HepG2 (cell line): ENCODE results near the gene MSMP. TPM values are rescaled to one million over a fixed set of nuclear protein-coding genes. Genes with fewer than 3 reads are reported as not detected.

Source experiments
- ARID3A ChIP-seq: IDR thresholded peaks from 2 replicates; pipeline ENCODE4 v1.6.1; 2012; ENCODE audit warnings: low read depth, low read length, improper control_type of control experiment
- ATF5 ChIP-seq: sonication (generic); formaldehyde crosslinking; IDR thresholded peaks from 2 replicates; pipeline ENCODE4 v1.4.0; 2020; ENCODE audit warnings: mild to moderate bottlenecking, low read depth, missing genetic modification reagents
- CENPX ChIP-seq: sonication (generic); formaldehyde crosslinking; IDR thresholded peaks from 2 replicates; pipeline ENCODE4 v1.9.0; 2021; ENCODE audit warnings: mild to moderate bottlenecking, missing genetic modification reagents, moderate library complexity
- HNF4G ChIP-seq, 2 experiments: sonication (generic) in 1 of 2; formaldehyde crosslinking in 1 of 2; IDR thresholded peaks; 2 replicates each; pipeline versions ENCODE4 v1.4.0 to v1.6.1; 2011 to 2020; ENCODE audit warnings: borderline replicate concordance in 2 of 2, low read depth in 2 of 2, mild to moderate bottlenecking in 2 of 2, low read length in 1 of 2, missing genetic modification reagents in 1 of 2, moderate library complexity in 1 of 2
- MLX ChIP-seq: IDR thresholded peaks from 2 replicates; pipeline ENCODE4 v1.6.1; 2016
- MTERF4 ChIP-seq: sonication (generic); formaldehyde crosslinking; IDR thresholded peaks from 2 replicates; pipeline ENCODE4 v1.8.0; 2023; ENCODE audit warnings: mild to moderate bottlenecking, missing genetic modification reagents
- PAWR ChIP-seq: sonication (generic); formaldehyde crosslinking; IDR thresholded peaks from 2 replicates; pipeline ENCODE4 v1.4.0; 2020; ENCODE audit warnings: missing genetic modification reagents, mild to moderate bottlenecking, borderline replicate concordance
- POLR2G ChIP-seq: fragments of 200-400 bp; formaldehyde crosslinking; IDR thresholded peaks from 2 replicates; pipeline ENCODE4 v1.6.1; 2018; ENCODE audit warnings: mild to moderate bottlenecking, low read depth, low read length, moderate library complexity
- RBM39 ChIP-seq: fragments of 200-400 bp; formaldehyde crosslinking; IDR thresholded peaks from one replicate; pipeline ENCODE4 v1.6.1; 2018; ENCODE audit warnings: antibody characterized with exemption, mild to moderate bottlenecking, low read depth, low read length; ENCODE audit not compliant: poor library complexity, severe bottlenecking
- SMAD1 ChIP-seq: sonication (generic); formaldehyde crosslinking; IDR thresholded peaks from 2 replicates; pipeline ENCODE4 v1.4.0; 2020; ENCODE audit warnings: missing genetic modification reagents, low read depth, mild to moderate bottlenecking, borderline replicate concordance
- SNAI1 ChIP-seq: sonication (generic); formaldehyde crosslinking; IDR thresholded peaks from 2 replicates; pipeline ENCODE4 v1.5.0; 2020; ENCODE audit warnings: mild to moderate bottlenecking, missing genetic modification reagents, borderline replicate concordance
- SNAPC2 ChIP-seq: sonication (generic); formaldehyde crosslinking; IDR thresholded peaks from 2 replicates; pipeline ENCODE4 v1.8.1; 2022; ENCODE audit warnings: mild to moderate bottlenecking, missing genetic modification reagents
- XRCC5 ChIP-seq: fragments of 200-400 bp; formaldehyde crosslinking; optimal IDR thresholded peaks from 2 replicates; pipeline ENCODE3; 2017; ENCODE audit warnings: mild to moderate bottlenecking, low read length
- ZBTB34 ChIP-seq: sonication (generic); formaldehyde crosslinking; IDR thresholded peaks from 2 replicates; pipeline ENCODE4 v1.8.0; 2022; ENCODE audit warnings: mild to moderate bottlenecking, missing genetic modification reagents
- ZNF121 ChIP-seq: sonication (generic); formaldehyde crosslinking; IDR thresholded peaks from 2 replicates; pipeline ENCODE4 v1.5.0; 2020; ENCODE audit warnings: mild to moderate bottlenecking, missing genetic modification reagents
- ZNF34 ChIP-seq: sonication (generic); formaldehyde crosslinking; IDR thresholded peaks from 2 replicates; pipeline ENCODE4 v1.4.0; 2020; ENCODE audit warnings: mild to moderate bottlenecking, missing genetic modification reagents, borderline replicate concordance
- ZNF572 ChIP-seq: sonication (generic); formaldehyde crosslinking; IDR thresholded peaks from 2 replicates; pipeline ENCODE4 v1.5.1; 2020; ENCODE audit warnings: mild to moderate bottlenecking, missing genetic modification reagents
- ZNF782 ChIP-seq: sonication (generic); formaldehyde crosslinking; IDR thresholded peaks from 2 replicates; pipeline ENCODE4 v1.4.0; 2020; ENCODE audit warnings: missing genetic modification reagents, mild to moderate bottlenecking, borderline replicate concordance
- ZNF850 ChIP-seq: sonication (generic); formaldehyde crosslinking; conservative IDR thresholded peaks from 2 replicates; pipeline ENCODE4 v1.9.0; 2021; ENCODE audit warnings: mild to moderate bottlenecking, missing genetic modification reagents
- polyA plus RNA-seq, 8 experiments: library from polyadenylated mRNA; depleted of rRNA in 3 of 8; stranded (reverse) in 7 of 8; unstranded in 1 of 8; fragments of >200 nt; fragmentation: Illumina TruSeq in 4 of 8; extraction: Trizol in 4 of 8; gene quantifications; 2 replicates each; pipeline versions ENCODE4 v1.2.1 to v1.2.3, GENCODE V29; 2011 to 2016; ENCODE audit warnings: low read depth in 4 of 8, missing spikeins in 1 of 8, mixed read lengths in 1 of 8; ENCODE audit not compliant: insufficient read depth in 1 of 8
- total RNA-seq, 5 experiments: library from RNA; depleted of rRNA; stranded (reverse); fragments of >200 nt; fragmentation: Illumina TruSeq; extraction: Trizol; gene quantifications; 2 replicates each; pipeline ENCODE4 v1.2.3, GENCODE V29; 2016; ENCODE audit warnings: low read depth in 1 of 5

MSMP gene
- total and polyA plus RNA-seq, 2 of the 13 experiments (the other 11 are each of a cell fraction or from before 2014, with no cell fraction given) = 0.24 to 0.46 TPM

- TF ChIP-seq ARID3A (no peak), POLR2G (peak; percentile 92), XRCC5 (peak; percentile 40), SNAPC2 (CRISPR knock-in tag) (no peak; the same call in none of the 2 replicates), CENPX (no peak), SMAD1 (CRISPR knock-in tag) (peak; percentile 69; the same call in 1 of the 2 replicates), ZNF782 (CRISPR knock-in tag) (no peak), SNAI1 (CRISPR knock-in tag) (no peak), MLX (CRISPR knock-in tag) (no peak; the same call in 1 of the 2 replicates), ZNF572 (CRISPR knock-in tag) (no peak), ZNF121 (CRISPR knock-in tag) (no peak), MTERF4 (CRISPR knock-in tag) (no peak), ATF5 (no peak), ZNF850 (0 out of 2 replicates have a peak, but pooled peaks have one; percentile 33), PAWR (no peak), ZNF34 (CRISPR knock-in tag) (no peak), ZBTB34 (CRISPR knock-in tag) (no peak), RBM39 (peak; percentile 93), HNF4G (IDR thresholded peaks at IDR 0.05; ENCODE audit: borderline replicate concordance, low read depth, low read length) (no peak), HNF4G (CRISPR knock-in tag; IDR thresholded peaks at IDR 0.05; ENCODE audit: borderline replicate concordance, low read depth) (peak; percentile 43; the same call in 1 of the 2 replicates)
Measured at GRCh38 chr9:35732185-35732799, 21.8 kb downstream of the MSMP start, which contains the start of the genes CREB3 and TLN1 (continued).
